ENCODE results near the gene TPSB2. TPM values are rescaled to one million over a fixed set of nuclear protein-coding genes. Genes with fewer than 3 reads are reported as not detected.
"Not testable (repeated sequence)": the region's sequence is repeated elsewhere in the genome, so short reads cannot be mapped to it uniquely, and the experiment has no call there.

TPSB2 gene
- polyA plus RNA-seq, 1 donor (not counting 4 experiments of a cell fraction or from before 2014, with no cell fraction given): not detected

DNA sequence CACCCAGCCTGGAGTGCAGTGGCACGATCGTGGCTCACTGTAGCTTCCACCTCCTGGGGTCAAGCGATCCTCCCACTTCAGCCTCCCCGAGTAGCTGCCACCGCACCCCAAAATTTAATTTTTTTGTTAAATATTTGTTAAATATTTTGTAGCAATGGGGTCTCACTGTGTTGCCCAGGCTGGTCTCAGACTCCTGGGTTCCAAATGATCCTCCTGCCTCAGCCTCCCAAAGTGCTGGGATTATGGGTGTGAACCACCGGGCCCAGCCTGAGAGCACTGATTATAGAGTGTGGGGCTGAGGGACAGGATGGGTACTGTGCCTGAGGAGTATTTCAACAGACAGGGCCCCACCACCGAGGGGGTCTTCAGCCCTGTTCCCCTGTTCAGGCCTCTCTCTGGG lies 40.5 kb downstream of the TPSB2 start:
- no peak overlapping the region for H2AFZ ChIP-seq (ENCODE audit: control insufficient read depth, low read length)

DNA sequence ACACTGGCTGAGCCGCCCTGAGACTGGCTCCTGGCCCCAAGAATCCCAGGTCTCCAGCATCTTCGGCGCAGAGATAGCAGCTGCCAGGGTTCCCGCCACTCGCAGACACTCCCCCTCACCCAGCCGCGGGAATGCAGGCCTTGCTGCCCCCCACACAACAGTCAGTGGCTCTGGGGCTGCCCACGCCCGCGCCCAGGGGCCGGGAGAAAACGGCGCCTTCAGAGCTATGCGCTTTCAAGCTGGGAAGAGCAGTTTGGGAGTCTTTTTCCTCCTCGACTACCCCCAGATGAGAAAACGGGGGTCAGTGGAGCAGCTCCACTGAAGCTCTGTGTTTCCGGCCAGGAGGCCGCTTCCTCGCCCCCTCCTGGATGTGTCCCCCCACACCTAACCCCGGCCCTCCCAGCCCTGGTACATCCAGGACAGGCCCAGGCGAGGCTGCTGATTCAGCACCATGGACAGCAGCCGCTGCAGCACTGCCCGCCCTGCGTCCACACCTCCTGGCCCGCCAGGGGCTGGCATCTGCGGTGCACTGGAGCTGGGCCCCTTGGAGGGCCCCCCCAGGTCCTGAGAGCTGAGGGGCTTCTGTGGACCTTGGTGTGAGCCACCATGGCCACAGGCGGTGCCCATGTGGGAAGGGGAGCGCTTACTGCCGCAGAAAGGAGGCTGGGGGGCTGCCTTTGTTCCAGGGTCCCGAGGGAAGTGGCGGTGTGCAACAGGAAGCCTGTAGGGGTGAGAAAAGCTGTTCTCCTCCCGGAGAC lies 41.4 kb downstream of the TPSB2 start:
- Histone ChIP-seq H3K27ac (ENCODE audit: control insufficient read depth, insufficient read depth, low read length) (no peak overlapping the region), H3K36me3 (ENCODE audit: control insufficient read depth in 2 of 2, extremely low read depth in 1 of 2, insufficient read depth in 2 of 2, low read length in 2 of 2) (no peaks in the 10 kb centered on the region), H3K4me1 (ENCODE audit: control insufficient read depth, extremely low read depth, insufficient read depth, low read length) (no peaks in the 10 kb centered on the region), H3K4me3 (ENCODE audit: control insufficient read depth in 2 of 3, extremely low read depth in 1 of 3, insufficient read depth in 2 of 3, low read depth in 1 of 3, low read length in 3 of 3) (no peak overlapping the region), H3K9ac (ENCODE audit: control insufficient read depth, extremely low read depth, insufficient read depth, low read length) (no peak overlapping the region), H3K9me1 (ENCODE audit: control insufficient read depth, extremely low read depth, insufficient read depth, low read length) (no peaks in the 10 kb centered on the region), H3K27me3 (ENCODE audit: control insufficient read depth, extremely low read depth, insufficient read depth, low read length) (no peaks in the 10 kb centered on the region), H2AFZ (ENCODE audit: control insufficient read depth, low read length) (no peak overlapping the region), H3K4me2 (ENCODE audit: control insufficient read depth, extremely low read depth, insufficient read depth, low read depth, low read length) (no peak overlapping the region), H4K20me1 (ENCODE audit: control insufficient read depth, extremely low read depth, insufficient read depth, low read length) (no peaks in the 10 kb centered on the region), H3K79me2 (ENCODE audit: control insufficient read depth, insufficient read depth, low read length) (no peaks in the 10 kb centered on the region), H3K9me3 (ENCODE audit: control insufficient read depth, low read depth, low read length) (peaks cover 3% of the 10 kb centered on the region)
- DNase-seq (ENCODE audit: low read depth, low spot score): no peak
- FAIRE-seq: no peak
- dilution Hi-C loops (cut with MboI; ENCODE audit: extremely low pct_ligation_motif_present, low sequenced_read_pairs): no loop called here
- TF ChIP-seq EZH2 (IDR thresholded peaks at IDR 0.05; ENCODE audit: low read length): no peak
- TF ChIP-seq, protein P1, sequence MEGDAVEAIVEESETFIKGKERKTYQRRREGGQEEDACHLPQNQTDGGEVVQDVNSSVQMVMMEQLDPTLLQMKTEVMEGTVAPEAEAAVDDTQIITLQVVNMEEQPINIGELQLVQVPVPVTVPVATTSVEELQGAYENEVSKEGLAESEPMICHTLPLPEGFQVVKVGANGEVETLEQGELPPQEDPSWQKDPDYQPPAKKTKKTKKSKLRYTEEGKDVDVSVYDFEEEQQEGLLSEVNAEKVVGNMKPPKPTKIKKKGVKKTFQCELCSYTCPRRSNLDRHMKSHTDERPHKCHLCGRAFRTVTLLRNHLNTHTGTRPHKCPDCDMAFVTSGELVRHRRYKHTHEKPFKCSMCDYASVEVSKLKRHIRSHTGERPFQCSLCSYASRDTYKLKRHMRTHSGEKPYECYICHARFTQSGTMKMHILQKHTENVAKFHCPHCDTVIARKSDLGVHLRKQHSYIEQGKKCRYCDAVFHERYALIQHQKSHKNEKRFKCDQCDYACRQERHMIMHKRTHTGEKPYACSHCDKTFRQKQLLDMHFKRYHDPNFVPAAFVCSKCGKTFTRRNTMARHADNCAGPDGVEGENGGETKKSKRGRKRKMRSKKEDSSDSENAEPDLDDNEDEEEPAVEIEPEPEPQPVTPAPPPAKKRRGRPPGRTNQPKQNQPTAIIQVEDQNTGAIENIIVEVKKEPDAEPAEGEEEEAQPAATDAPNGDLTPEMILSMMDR (optimal IDR thresholded peaks at IDR 0.05 in 1 of 3, IDR thresholded peaks at IDR 0.05 in 1 of 3, conservative IDR thresholded peaks at IDR 0.05 in 1 of 3; ENCODE audit: extremely low read depth in 1 of 3, insufficient read depth in 2 of 3, low read length in 3 of 3): no peak

More for the DNA sequence above, 40.5 kb downstream of the TPSB2 start:
- H3K27me3 ChIP-seq (ENCODE audit: control insufficient read depth, extremely low read depth, insufficient read depth, low read length): no peaks in the 10 kb centered on the region
- no peaks in the 10 kb centered on the region for H3K9me1 ChIP-seq (ENCODE audit: control insufficient read depth, extremely low read depth, insufficient read depth, low read length)
- FAIRE-seq (no peak), DNase-seq (ENCODE audit: low read depth, low spot score) (no peak)
- no peak overlapping the region for H3K4me3 ChIP-seq (ENCODE audit: control insufficient read depth in 2 of 3, extremely low read depth in 1 of 3, insufficient read depth in 2 of 3, low read depth in 1 of 3, low read length in 3 of 3)
- H3K79me2 ChIP-seq (ENCODE audit: control insufficient read depth, insufficient read depth, low read length): no peaks in the 10 kb centered on the region
- TF ChIP-seq, protein P1 (optimal IDR thresholded peaks at IDR 0.05 in 1 of 3, IDR thresholded peaks at IDR 0.05 in 1 of 3, conservative IDR thresholded peaks at IDR 0.05 in 1 of 3; ENCODE audit: extremely low read depth in 1 of 3, insufficient read depth in 2 of 3, low read length in 3 of 3): no peak
- TF ChIP-seq EZH2 (IDR thresholded peaks at IDR 0.05; ENCODE audit: low read length): no peak
- dilution Hi-C loops (cut with MboI; ENCODE audit: extremely low pct_ligation_motif_present, low sequenced_read_pairs): no loop called here
- no peaks in the 10 kb centered on the region for H4K20me1 ChIP-seq (ENCODE audit: control insufficient read depth, extremely low read depth, insufficient read depth, low read length)
- peaks cover 3% of the 10 kb centered on the region for H3K9me3 ChIP-seq (ENCODE audit: control insufficient read depth, low read depth, low read length)
- no peaks in the 10 kb centered on the region for H3K36me3 ChIP-seq (ENCODE audit: control insufficient read depth in 2 of 2, extremely low read depth in 1 of 2, insufficient read depth in 2 of 2, low read length in 2 of 2)
- H3K9ac ChIP-seq (ENCODE audit: control insufficient read depth, extremely low read depth, insufficient read depth, low read length): no peak overlapping the region
- H3K4me2 ChIP-seq (ENCODE audit: control insufficient read depth, extremely low read depth, insufficient read depth, low read depth, low read length): no peak overlapping the region
- H3K4me1 ChIP-seq (ENCODE audit: control insufficient read depth, extremely low read depth, insufficient read depth, low read length): no peaks in the 10 kb centered on the region
- no peak overlapping the region for H3K27ac ChIP-seq (ENCODE audit: control insufficient read depth, insufficient read depth, low read length)

DNA sequence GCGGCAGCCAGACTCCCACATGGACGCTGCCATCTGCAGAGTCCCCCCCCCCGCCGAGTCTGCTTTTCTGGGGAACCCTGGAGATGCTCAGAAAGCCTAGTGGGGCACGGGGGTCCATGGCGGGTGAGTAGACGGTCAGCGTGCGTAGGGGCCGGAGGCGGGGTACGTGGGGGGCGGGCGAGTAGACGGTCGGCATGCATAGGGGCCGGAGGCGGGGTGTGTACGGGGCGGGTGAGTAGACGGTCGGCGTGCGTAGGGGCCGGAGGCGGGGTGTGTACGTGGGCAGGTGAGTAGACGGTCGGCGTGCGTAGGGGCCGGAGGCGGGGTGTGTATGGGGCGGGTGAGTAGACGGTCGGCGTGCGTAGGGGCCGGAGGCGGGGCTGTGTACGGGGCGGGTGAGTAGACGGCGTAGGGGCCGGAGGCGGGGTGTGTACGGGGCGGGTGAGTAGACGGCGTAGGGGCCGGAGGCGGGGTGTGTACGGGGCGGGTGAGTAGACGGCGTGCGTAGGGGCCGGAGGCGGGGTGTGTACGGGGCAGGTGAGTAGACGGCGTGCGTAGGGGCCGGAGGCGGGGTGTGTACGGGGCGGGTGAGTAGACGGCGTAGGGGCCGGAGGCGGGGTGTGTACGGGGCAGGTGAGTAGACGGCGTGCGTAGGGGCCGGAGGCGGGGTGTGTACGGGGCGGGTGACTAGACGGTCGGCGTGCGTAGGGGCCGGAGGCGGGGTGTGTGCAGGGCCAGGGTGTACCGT lies 44.4 kb downstream of the TPSB2 start:
- H3K9ac ChIP-seq (ENCODE audit: control insufficient read depth, extremely low read depth, insufficient read depth, low read length); H3K4me1 ChIP-seq (ENCODE audit: control insufficient read depth, extremely low read depth, insufficient read depth, low read length); H3K9me3 ChIP-seq (ENCODE audit: control insufficient read depth, low read depth, low read length); H4K20me1 ChIP-seq (ENCODE audit: control insufficient read depth, extremely low read depth, insufficient read depth, low read length); H3K9me1 ChIP-seq (ENCODE audit: control insufficient read depth, extremely low read depth, insufficient read depth, low read length); dilution Hi-C loops (cut with MboI; ENCODE audit: extremely low pct_ligation_motif_present, low sequenced_read_pairs); H3K27ac ChIP-seq (ENCODE audit: control insufficient read depth, insufficient read depth, low read length); DNase-seq (ENCODE audit: low read depth, low spot score); H2AFZ ChIP-seq (ENCODE audit: control insufficient read depth, low read length); H3K36me3 ChIP-seq (ENCODE audit: control insufficient read depth in 2 of 2, extremely low read depth in 1 of 2, insufficient read depth in 2 of 2, low read length in 2 of 2); FAIRE-seq; H3K4me3 ChIP-seq (ENCODE audit: control insufficient read depth in 2 of 3, extremely low read depth in 1 of 3, insufficient read depth in 2 of 3, low read depth in 1 of 3, low read length in 3 of 3); H3K27me3 ChIP-seq (ENCODE audit: control insufficient read depth, extremely low read depth, insufficient read depth, low read length); H3K79me2 ChIP-seq (ENCODE audit: control insufficient read depth, insufficient read depth, low read length); H3K4me2 ChIP-seq (ENCODE audit: control insufficient read depth, extremely low read depth, insufficient read depth, low read depth, low read length): not testable (repeated sequence)

Measured in keratinocyte (primary cell).